ENCODE data around the gene CROT. TPM values are rescaled to one million over a fixed set of nuclear protein-coding genes. Genes with fewer than 3 reads are reported as not detected.

The CROT gene
- total RNA-seq, 4 donors from 2014 or later = 3.0 to 29.5 (median 11.9) TPM

DNA sequence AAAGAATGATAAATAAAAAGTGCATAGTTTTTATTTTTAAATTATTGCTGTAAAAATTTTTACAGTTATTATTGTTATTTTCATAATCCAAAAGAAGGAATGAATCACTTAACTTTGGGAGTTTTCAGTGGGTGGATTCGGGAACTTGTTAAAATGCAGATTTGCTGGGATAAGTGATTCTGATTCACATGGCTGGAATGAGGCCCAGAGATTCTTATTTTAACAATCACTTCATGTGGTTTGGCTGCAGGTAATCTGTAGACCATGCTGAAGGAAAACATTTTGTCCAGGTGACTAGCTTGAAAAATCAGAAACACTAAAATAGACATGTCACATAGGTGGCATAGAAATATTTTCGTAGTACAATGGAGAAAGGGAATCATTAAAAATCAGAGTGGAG, 13.9 kb downstream of the CROT start:
- TF ChIP-seq, protein P1, sequence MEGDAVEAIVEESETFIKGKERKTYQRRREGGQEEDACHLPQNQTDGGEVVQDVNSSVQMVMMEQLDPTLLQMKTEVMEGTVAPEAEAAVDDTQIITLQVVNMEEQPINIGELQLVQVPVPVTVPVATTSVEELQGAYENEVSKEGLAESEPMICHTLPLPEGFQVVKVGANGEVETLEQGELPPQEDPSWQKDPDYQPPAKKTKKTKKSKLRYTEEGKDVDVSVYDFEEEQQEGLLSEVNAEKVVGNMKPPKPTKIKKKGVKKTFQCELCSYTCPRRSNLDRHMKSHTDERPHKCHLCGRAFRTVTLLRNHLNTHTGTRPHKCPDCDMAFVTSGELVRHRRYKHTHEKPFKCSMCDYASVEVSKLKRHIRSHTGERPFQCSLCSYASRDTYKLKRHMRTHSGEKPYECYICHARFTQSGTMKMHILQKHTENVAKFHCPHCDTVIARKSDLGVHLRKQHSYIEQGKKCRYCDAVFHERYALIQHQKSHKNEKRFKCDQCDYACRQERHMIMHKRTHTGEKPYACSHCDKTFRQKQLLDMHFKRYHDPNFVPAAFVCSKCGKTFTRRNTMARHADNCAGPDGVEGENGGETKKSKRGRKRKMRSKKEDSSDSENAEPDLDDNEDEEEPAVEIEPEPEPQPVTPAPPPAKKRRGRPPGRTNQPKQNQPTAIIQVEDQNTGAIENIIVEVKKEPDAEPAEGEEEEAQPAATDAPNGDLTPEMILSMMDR (IDR thresholded peaks at IDR 0.05) = no peak
- ATAC-seq (ENCODE audit: low FRiP score) = no peak
- DNase-seq (ENCODE audit: low spot score) = no peak

DNA sequence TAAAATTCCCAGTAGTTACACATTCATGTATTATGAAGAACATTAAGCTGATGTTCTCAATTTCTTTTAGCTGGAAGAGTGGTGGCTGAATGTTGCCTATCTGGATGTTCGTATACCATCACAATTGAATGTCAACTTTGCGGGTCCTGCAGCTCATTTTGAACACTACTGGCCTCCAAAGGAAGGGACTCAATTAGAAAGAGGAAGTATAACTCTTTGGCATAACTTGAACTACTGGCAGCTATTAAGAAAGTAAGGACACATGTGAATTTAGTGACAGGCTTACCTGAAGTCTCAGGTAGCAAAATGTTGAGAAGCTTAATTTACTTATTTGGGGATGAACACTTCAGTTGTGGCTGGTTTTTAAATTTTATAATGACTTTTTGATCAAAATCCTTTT, 15.9 kb downstream of the CROT start:
- ATAC-seq (ENCODE audit: low FRiP score) = no peak
- DNase-seq (ENCODE audit: low spot score) = no peak
- TF ChIP-seq, protein P1 (IDR thresholded peaks at IDR 0.05) = no peak

DNA sequence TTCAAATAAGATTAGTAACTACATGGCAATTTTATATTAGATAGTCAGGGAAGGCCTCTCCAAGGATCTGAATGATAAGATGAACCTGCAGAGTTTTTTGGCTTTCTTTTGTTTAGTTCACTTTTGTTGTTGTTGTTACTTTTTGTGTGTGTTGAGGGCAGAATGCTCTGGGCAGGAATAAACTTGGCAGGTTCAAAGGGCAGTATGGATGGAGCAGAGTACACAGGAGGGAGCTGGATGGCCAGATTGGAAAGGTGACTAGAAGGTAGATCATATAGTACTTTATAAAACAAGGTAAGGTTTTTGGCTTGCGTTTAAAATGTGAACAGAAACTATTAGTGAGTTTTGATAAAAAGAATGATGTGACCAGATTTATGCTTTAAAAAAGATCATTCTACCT, 17.9 kb downstream of the CROT start:
- TF ChIP-seq, protein P1 (IDR thresholded peaks at IDR 0.05) = no peak
- ATAC-seq (ENCODE audit: low FRiP score) = no peak
- DNase-seq (ENCODE audit: low spot score) = no peak

- ATAC-seq (ENCODE audit: low FRiP score) (no peak), DNase-seq (ENCODE audit: low spot score) (no peak)
- TF ChIP-seq, protein P1 (IDR thresholded peaks at IDR 0.05) = no peak
These were observed 18.8 kb downstream of the CROT start for GRCh38 chr7:87364246-87364645.

DNA sequence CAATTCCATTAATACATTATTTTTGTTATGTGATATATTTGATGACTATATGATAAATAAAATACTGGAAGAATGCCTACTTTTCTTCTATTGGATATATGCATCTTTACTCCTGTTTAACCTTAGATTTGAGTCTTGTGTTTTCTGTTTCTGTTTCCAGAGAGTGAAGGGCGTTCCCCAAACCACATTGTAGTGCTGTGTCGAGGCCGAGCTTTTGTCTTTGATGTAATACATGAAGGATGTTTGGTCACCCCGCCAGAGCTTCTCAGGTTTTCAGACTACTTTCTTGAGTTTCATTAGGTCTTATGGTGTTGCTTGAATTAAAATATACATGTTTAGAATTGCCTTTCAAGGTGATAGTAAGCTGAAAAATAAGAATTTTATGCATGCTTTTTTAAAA, 23.8 kb downstream of the CROT start:
- no peak for DNase-seq (ENCODE audit: low spot score)
- TF ChIP-seq, protein P1 (IDR thresholded peaks at IDR 0.05) = no peak

DNA sequence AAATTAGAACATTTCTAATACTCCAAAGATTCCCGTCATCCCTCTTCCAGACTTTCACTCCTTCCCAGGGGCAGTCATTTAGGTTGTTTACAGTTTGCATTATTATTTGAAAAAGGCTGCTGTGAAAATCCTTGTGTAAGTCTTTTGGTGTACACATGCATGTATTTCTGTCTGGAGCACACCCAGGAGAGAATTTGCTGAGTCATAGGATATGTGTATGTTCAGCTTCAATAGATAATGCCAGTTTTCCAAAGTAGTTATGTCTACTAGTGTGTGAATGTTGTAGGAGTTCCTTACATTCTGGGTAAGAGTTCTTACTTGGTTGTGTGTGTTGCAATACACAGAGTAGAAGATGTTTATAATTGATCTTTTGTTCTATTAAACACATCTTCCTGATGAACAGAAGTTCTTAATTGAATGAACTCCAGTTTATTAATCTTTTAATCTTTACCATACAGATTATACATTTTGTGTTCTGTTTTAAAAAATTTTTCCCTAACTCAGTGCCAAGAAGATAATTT, 25.3 kb downstream of the CROT start:
- TF ChIP-seq, protein P1 (IDR thresholded peaks at IDR 0.05) = no peak
- no peak for ATAC-seq (ENCODE audit: low FRiP score)
- no peak for DNase-seq (ENCODE audit: low spot score)

More for the DNA sequence above, 23.8 kb downstream of the CROT start:
- ATAC-seq (ENCODE audit: low FRiP score) = no peak

- DNase-seq (ENCODE audit: low spot score) = no peak
- ATAC-seq (ENCODE audit: low FRiP score) = no peak
- TF ChIP-seq, protein P1 (IDR thresholded peaks at IDR 0.05) = no peak
These were observed 30.4 kb downstream of the CROT start for GRCh38 chr7:87375662-87376435.
